GM12878 (cell line): ENCODE results near the gene CKS2. TPM values are rescaled to one million over a fixed set of nuclear protein-coding genes. Genes with fewer than 3 reads are reported as not detected.

Experiments used
- ATF7 ChIP-seq: fragments of 450-650 bp; IDR thresholded peaks from 2 replicates; pipeline ENCODE4 v1.6.1; 2016; ENCODE audit warnings: low read depth, mild to moderate bottlenecking
- BRCA1 ChIP-seq: IDR thresholded peaks from 2 replicates; pipeline ENCODE4 v1.6.1; 2011; ENCODE audit warnings: low read depth, low read length, improper control_type of control experiment
- CEBPB ChIP-seq, 2 experiments: fragments of 150-350 bp in 1 of 2; IDR thresholded peaks; 2 replicates each; pipeline ENCODE4 v1.6.1; 2012 to 2014; ENCODE audit warnings: low read depth in 2 of 2, low read length in 2 of 2, borderline replicate concordance in 1 of 2, inconsistent platforms in 1 of 2
- CHD2 ChIP-seq: IDR thresholded peaks from 2 replicates; pipeline ENCODE4 v1.6.1; 2011; ENCODE audit warnings: low read depth, low read length, improper control_type of control experiment, borderline replicate concordance
- CREM ChIP-seq: IDR thresholded peaks from 2 replicates; pipeline ENCODE4 v1.6.1; 2014; ENCODE audit warnings: antibody characterized with exemption, low read depth
- EGR1 ChIP-seq, 2 experiments: IDR thresholded peaks; 1 replicate in 1 of 2; 2 replicates in 1 of 2; pipeline ENCODE4 v1.6.1; 2011 to 2012; ENCODE audit warnings: low read depth in 2 of 2, low read length in 2 of 2, borderline replicate concordance in 1 of 2, mild to moderate bottlenecking in 1 of 2, moderate library complexity in 1 of 2
- ETV6 ChIP-seq, 2 experiments: fragments of 450-650 bp in 1 of 2; IDR thresholded peaks in 1 of 2; conservative IDR thresholded peaks in 1 of 2; 2 replicates each; pipeline ENCODE4 v1.6.1; 2014; ENCODE audit warnings: antibody characterized with exemption in 1 of 2, borderline replicate concordance in 1 of 2, low read depth in 1 of 2, mild to moderate bottlenecking in 1 of 2, moderate library complexity in 1 of 2
- FOS ChIP-seq: IDR thresholded peaks from 3 replicates; pipeline ENCODE4 v1.6.1; 2011; ENCODE audit warnings: borderline replicate concordance; ENCODE audit not compliant: insufficient read length; ENCODE audit errors: extremely low read depth
- FOXM1 ChIP-seq: IDR thresholded peaks from 2 replicates; pipeline ENCODE4 v1.6.1; 2012; ENCODE audit warnings: low read depth, mild to moderate bottlenecking, inconsistent platforms, low read length, moderate library complexity
- HDAC2 ChIP-seq: fragments of 200-600 bp; sonication (generic); IDR thresholded peaks from 2 replicates; pipeline ENCODE4 v1.6.1; 2017
- IKZF2 ChIP-seq, 2 experiments: fragments of 450-650 bp; IDR thresholded peaks; 2 replicates each; pipeline ENCODE4 v1.6.1; 2017; ENCODE audit warnings: mild to moderate bottlenecking in 2 of 2, moderate library complexity in 2 of 2
- JUNB ChIP-seq: IDR thresholded peaks from 2 replicates; pipeline ENCODE4 v1.6.1; 2016; ENCODE audit warnings: antibody characterized with exemption, mild to moderate bottlenecking
- NFYA ChIP-seq: IDR thresholded peaks from 2 replicates; pipeline ENCODE4 v1.6.1; 2011; ENCODE audit warnings: low read depth, mild to moderate bottlenecking, low read length, improper control_type of control experiment, borderline replicate concordance
- NR2C2 ChIP-seq: IDR thresholded peaks from 2 replicates; pipeline ENCODE4 v1.6.1; 2011; ENCODE audit warnings: borderline replicate concordance, low read depth; ENCODE audit not compliant: control insufficient read depth, insufficient read length
- RAD51 ChIP-seq: fragments of 450-650 bp; IDR thresholded peaks from 2 replicates; pipeline ENCODE4 v1.6.1; 2016; ENCODE audit warnings: moderate library complexity, mild to moderate bottlenecking, inconsistent platforms
- RFX5 ChIP-seq: IDR thresholded peaks from 2 replicates; pipeline ENCODE4 v1.6.1; 2011; ENCODE audit warnings: low read depth, low read length, improper control_type of control experiment
- SKIL ChIP-seq: fragments of 450-650 bp; IDR thresholded peaks from 2 replicates; pipeline ENCODE4 v1.6.1; 2017; ENCODE audit warnings: mild to moderate bottlenecking, low read depth, inconsistent platforms; ENCODE audit not compliant: poor library complexity, severe bottlenecking
- SMAD1 ChIP-seq: fragments of 450-650 bp; IDR thresholded peaks from 2 replicates; pipeline ENCODE4 v1.6.1; 2018; ENCODE audit warnings: mild to moderate bottlenecking, low read depth; ENCODE audit not compliant: partially characterized antibody
- SPI1 ChIP-seq: IDR thresholded peaks from 2 replicates; pipeline ENCODE4 v1.6.1; 2011; ENCODE audit warnings: low read depth, mild to moderate bottlenecking, low read length, moderate library complexity, borderline replicate concordance; ENCODE audit not compliant: insufficient read depth
- YY1 ChIP-seq: IDR thresholded peaks from 2 replicates; pipeline ENCODE4 v1.6.1; 2011; ENCODE audit warnings: low read depth, mild to moderate bottlenecking, low read length
- ZBED1 ChIP-seq: IDR thresholded peaks from 2 replicates; pipeline ENCODE4 v1.6.1; 2016; ENCODE audit warnings: borderline replicate concordance
- ZNF24 ChIP-seq: fragments of 450-650 bp; IDR thresholded peaks from 2 replicates; pipeline ENCODE4 v1.6.1; 2017; ENCODE audit warnings: antibody characterized with exemption, mild to moderate bottlenecking
- ZNF274 ChIP-seq: IDR thresholded peaks from one replicate; pipeline ENCODE4 v1.8.0; 2011; ENCODE audit not compliant: insufficient read length, insufficient read depth
- ZNF622 ChIP-seq: fragments of 450-650 bp; IDR thresholded peaks from 2 replicates; pipeline ENCODE4 v1.6.1; 2017; ENCODE audit warnings: mild to moderate bottlenecking, inconsistent platforms
- polyA plus RNA-seq, 11 experiments: library from polyadenylated mRNA; depleted of rRNA in 4 of 11; unstranded in 6 of 11; stranded (reverse) in 5 of 11; fragments of >200 nt; fragmentation: Nextera tagmentation in 4 of 11; fragmentation: Illumina TruSeq in 1 of 11; extraction: Ambion mirVana in 4 of 11; extraction: Trizol in 1 of 11; gene quantifications; 1 replicate in 1 of 11; 2 replicates in 10 of 11; pipeline versions ENCODE4 v1.2.1 to v1.2.3, GENCODE V29; 2011 to 2016; ENCODE audit warnings: inconsistent platforms in 2 of 11, missing spikeins in 2 of 11, low read depth in 1 of 11
- total RNA-seq, 4 experiments: library from RNA; depleted of rRNA in 3 of 4; stranded (reverse); fragments of >200 nt in 3 of 4; fragmentation: Illumina TruSeq in 1 of 4; extraction: Trizol in 1 of 4; gene quantifications; 2 replicates each; pipeline versions ENCODE4 v1.2.1 to v1.2.3, GENCODE V29; 2013 to 2021
- TF ChIP-seq, protein P1 (sequence below): fragments of 450-650 bp; formaldehyde crosslinking; IDR thresholded peaks from 2 replicates; pipeline ENCODE4 v1.4.0; 2022; ENCODE audit warnings: mild to moderate bottlenecking, moderate library complexity

Gene CKS2
- total and polyA plus RNA-seq, 10 of the 15 experiments (the other 5 are each of a cell fraction or from before 2014, with no cell fraction given) = 172 to 1,251 (median 503) TPM

- TF ChIP-seq SKIL (peak; percentile 52), HDAC2 (no peak), NFYA (no peak), ATF7 (peak; percentile 90), ZNF274 (no peak), NR2C2 (no peak), RAD51 (peak; percentile 18; the same call in 1 of the 2 replicates), CREM (peak; percentile 69; the same call in 1 of the 2 replicates), ZNF622 (no peak), YY1 (no peak), FOXM1 (peak; percentile 46), JUNB (no peak), ETV6 (conservative IDR thresholded peaks at IDR 0.05 in 1 of 2, IDR thresholded peaks at IDR 0.05 in 1 of 2; ENCODE audit: borderline replicate concordance in 1 of 2, low read depth in 1 of 2) (no peak), ZBED1 (no peak; the same call in 1 of the 2 replicates), SPI1 (no peak), FOS (no peak), ZNF24 (no peak), BRCA1 (no peak), SMAD1 (no peak), CEBPB (IDR thresholded peaks at IDR 0.05; ENCODE audit: borderline replicate concordance in 1 of 2, low read depth in 2 of 2, low read length in 2 of 2) (no peak), IKZF2 (IDR thresholded peaks at IDR 0.05) (no peak), CHD2 (no peak), EGR1 (IDR thresholded peaks at IDR 0.05; ENCODE audit: borderline replicate concordance in 1 of 2, low read depth in 2 of 2, low read length in 2 of 2) (no peak), RFX5 (no peak)
- TF ChIP-seq, protein P1, sequence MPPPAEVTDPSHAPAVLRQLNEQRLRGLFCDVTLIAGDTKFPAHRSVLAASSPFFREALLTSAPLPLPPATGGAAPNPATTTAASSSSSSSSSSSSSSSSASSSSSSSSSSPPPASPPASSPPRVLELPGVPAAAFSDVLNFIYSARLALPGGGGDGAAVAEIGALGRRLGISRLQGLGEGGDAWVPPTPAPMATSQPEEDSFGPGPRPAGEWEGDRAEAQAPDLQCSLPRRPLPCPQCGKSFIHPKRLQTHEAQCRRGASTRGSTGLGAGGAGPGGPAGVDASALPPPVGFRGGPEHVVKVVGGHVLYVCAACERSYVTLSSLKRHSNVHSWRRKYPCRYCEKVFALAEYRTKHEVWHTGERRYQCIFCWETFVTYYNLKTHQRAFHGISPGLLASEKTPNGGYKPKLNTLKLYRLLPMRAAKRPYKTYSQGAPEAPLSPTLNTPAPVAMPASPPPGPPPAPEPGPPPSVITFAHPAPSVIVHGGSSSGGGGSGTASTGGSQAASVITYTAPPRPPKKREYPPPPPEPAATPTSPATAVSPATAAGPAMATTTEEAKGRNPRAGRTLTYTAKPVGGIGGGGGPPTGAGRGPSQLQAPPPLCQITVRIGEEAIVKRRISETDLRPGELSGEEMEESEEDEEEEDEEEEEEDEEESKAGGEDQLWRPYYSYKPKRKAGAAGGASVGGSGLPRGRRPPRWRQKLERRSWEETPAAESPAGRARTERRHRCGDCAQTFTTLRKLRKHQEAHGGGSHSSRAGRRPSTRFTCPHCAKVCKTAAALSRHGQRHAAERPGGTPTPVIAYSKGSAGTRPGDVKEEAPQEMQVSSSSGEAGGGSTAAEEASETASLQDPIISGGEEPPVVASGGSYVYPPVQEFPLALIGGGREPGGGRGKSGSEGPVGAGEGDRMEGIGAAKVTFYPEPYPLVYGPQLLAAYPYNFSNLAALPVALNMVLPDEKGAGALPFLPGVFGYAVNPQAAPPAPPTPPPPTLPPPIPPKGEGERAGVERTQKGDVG = no peak
These were observed 8.3 kb downstream of the CKS2 start (continued) for GRCh38 chr9:89319015-89319905.
